ENCODE data around the gene DNAAF9.

- TF ChIP-seq, protein P1, sequence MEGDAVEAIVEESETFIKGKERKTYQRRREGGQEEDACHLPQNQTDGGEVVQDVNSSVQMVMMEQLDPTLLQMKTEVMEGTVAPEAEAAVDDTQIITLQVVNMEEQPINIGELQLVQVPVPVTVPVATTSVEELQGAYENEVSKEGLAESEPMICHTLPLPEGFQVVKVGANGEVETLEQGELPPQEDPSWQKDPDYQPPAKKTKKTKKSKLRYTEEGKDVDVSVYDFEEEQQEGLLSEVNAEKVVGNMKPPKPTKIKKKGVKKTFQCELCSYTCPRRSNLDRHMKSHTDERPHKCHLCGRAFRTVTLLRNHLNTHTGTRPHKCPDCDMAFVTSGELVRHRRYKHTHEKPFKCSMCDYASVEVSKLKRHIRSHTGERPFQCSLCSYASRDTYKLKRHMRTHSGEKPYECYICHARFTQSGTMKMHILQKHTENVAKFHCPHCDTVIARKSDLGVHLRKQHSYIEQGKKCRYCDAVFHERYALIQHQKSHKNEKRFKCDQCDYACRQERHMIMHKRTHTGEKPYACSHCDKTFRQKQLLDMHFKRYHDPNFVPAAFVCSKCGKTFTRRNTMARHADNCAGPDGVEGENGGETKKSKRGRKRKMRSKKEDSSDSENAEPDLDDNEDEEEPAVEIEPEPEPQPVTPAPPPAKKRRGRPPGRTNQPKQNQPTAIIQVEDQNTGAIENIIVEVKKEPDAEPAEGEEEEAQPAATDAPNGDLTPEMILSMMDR (IDR thresholded peaks at IDR 0.05; ENCODE audit: low read length) = no peak
- no peak for TF ChIP-seq EZH2phosphoT487 (IDR thresholded peaks at IDR 0.05; ENCODE audit: low read length)
Observed at GRCh38 chr20:3383878-3384495, 23.5 kb downstream of the DNAAF9 start.

All from MM.1S (cell line).